GM13977 (cell line): ENCODE data around the gene SLC45A3.

Source experiments
- DNase-seq: peaks from one replicate; pipeline ENCODE4 v3.0.0; 2012; ENCODE audit warnings: low spot score
- CTCF ChIP-seq: IDR thresholded peaks from 2 replicates; pipeline ENCODE4 v1.5.1; 2012; ENCODE audit warnings: mild to moderate bottlenecking, control low read depth; ENCODE audit not compliant: insufficient read depth; ENCODE audit errors: extremely low read depth, missing control alignments
- in situ Hi-C: fragments of 300-500 bp; cut with MboI; formaldehyde crosslinking; loops from one replicate; pipeline ENCODE4 v1.12.0; 2022; ENCODE audit warnings: low sequenced_read_pairs, low pct_unique_long_range_greater_than_20kb, mixed read lengths, inconsistent platforms; ENCODE audit not compliant: unreplicated experiment

SLC45A3 gene

GRCh38 chr1:205709059-205709398, 28.7 kb upstream of the SLC45A3 start:
- in situ Hi-C loops, result loop anchor here (5.0 kb wide), 1 partner anchor 42 kb away; no protein-coding TSS in a partner anchor
- no peak for TF ChIP-seq CTCF
- DNase-seq, result no peak

- TF ChIP-seq CTCF, result no peak
- in situ Hi-C loops, result loop anchor here (5.0 kb wide), 1 partner anchor 40 kb away; no protein-coding TSS in a partner anchor
- DNase-seq, result no peak
Observed at GRCh38 chr1:205706601-205707502, 26.5 kb upstream of the SLC45A3 start.

GRCh38 chr1:205704903-205705302, 24.6 kb upstream of the SLC45A3 start:
- in situ Hi-C loops, result loop anchor here (5.0 kb wide), 1 partner anchor 38 kb away; no protein-coding TSS in a partner anchor
- no peak for DNase-seq
- no peak for TF ChIP-seq CTCF

GRCh38 chr1:205703072-205703471, 22.8 kb upstream of the SLC45A3 start:
- in situ Hi-C loops, result no loop called here
- TF ChIP-seq CTCF, result no peak
- DNase-seq, result no peak

- DNase-seq, result no peak
- no peak for TF ChIP-seq CTCF
Observed at GRCh38 chr1:205701891-205702290, 21.6 kb upstream of the SLC45A3 start.

GRCh38 chr1:205701420-205701819, 21.1 kb upstream of the SLC45A3 start:
- in situ Hi-C loops, result no loop called here
- no peak for DNase-seq
- no peak for TF ChIP-seq CTCF

More at GRCh38 chr1:205701891-205702290, 21.6 kb upstream of the SLC45A3 start:
- in situ Hi-C loops, result no loop called here
